RWPE2 (cell line): ENCODE results near the gene ABHD16B.
A peak's percentile ranks its signal among the peaks of the same experiment; 100 is the strongest.

Source experiments
- ATAC-seq: fragments of 200-7000 bp; cut with Tn5 transposase; 3 replicates; pipeline ENCODE4 v1.9.1; 2021; ENCODE audit warnings: low read depth
- DNase-seq: peaks from one replicate; pipeline ENCODE4 v3.0.0-alpha.2; 2020; ENCODE audit warnings: low spot score
- H3K27ac ChIP-seq: fragments of 450-650 bp; 2 replicates; pipeline ENCODE4 v1.5.1; 2017; ENCODE audit warnings: mild to moderate bottlenecking; ENCODE audit not compliant: poor library complexity, severe bottlenecking
- H3K27me3 ChIP-seq: fragments of 250-450 bp; sonication (Bioruptor Pico); 2 replicates; pipeline ENCODE4 v1.5.1; 2021; ENCODE audit warnings: mild to moderate bottlenecking, moderate library complexity; ENCODE audit not compliant: insufficient read depth, poor library complexity, severe bottlenecking
- H3K36me3 ChIP-seq: fragments of 250-450 bp; sonication (Bioruptor Pico); 2 replicates; pipeline ENCODE4 v1.5.1; 2020; ENCODE audit warnings: low read depth, mild to moderate bottlenecking, moderate library complexity
- H3K4me1 ChIP-seq: fragments of 250-450 bp; sonication (Bioruptor Pico); 2 replicates; pipeline ENCODE4 v1.5.1; 2021; ENCODE audit warnings: mild to moderate bottlenecking, moderate library complexity; ENCODE audit not compliant: insufficient read depth, poor library complexity, severe bottlenecking
- H3K4me3 ChIP-seq: fragments of 250-450 bp; sonication (Bioruptor Pico); 2 replicates; pipeline ENCODE4 v1.5.1; 2021; ENCODE audit warnings: mild to moderate bottlenecking, moderate library complexity; ENCODE audit not compliant: severe bottlenecking
- H3K9me3 ChIP-seq: fragments of 250-450 bp; sonication (Bioruptor Pico); 2 replicates; pipeline ENCODE4 v1.5.1; 2021; ENCODE audit warnings: mild to moderate bottlenecking, moderate library complexity; ENCODE audit not compliant: severe bottlenecking
- TF ChIP-seq, protein P1 (sequence below): fragments of 450-650 bp; IDR thresholded peaks from one replicate; pipeline ENCODE4 v1.5.1; 2017; ENCODE audit warnings: mild to moderate bottlenecking, moderate library complexity; ENCODE audit not compliant: poor library complexity, severe bottlenecking

Gene ABHD16B

DNA sequence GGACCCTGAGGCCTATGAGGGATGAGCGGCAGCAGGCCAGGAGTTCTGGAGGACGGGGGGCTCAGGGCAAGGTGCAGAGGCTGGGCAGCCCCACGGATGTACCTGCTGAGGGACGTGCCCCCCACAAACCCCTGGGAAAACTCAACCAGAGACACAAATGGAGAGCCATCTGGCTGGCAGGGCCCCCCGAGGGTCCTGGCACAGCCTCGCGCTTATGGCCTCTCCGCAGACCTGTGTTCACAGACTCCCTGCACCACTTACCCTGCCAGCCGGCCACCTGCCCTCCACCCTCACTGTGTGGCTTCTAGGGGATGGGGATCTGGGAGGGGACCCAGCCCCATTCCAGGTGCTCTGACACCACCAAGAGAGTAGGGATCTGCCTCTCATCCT, 26.8 kb upstream of the ABHD16B start:
- H3K4me1 ChIP-seq: peaks cover 7% of the 10 kb centered on the region
- no peak for ATAC-seq

DNA sequence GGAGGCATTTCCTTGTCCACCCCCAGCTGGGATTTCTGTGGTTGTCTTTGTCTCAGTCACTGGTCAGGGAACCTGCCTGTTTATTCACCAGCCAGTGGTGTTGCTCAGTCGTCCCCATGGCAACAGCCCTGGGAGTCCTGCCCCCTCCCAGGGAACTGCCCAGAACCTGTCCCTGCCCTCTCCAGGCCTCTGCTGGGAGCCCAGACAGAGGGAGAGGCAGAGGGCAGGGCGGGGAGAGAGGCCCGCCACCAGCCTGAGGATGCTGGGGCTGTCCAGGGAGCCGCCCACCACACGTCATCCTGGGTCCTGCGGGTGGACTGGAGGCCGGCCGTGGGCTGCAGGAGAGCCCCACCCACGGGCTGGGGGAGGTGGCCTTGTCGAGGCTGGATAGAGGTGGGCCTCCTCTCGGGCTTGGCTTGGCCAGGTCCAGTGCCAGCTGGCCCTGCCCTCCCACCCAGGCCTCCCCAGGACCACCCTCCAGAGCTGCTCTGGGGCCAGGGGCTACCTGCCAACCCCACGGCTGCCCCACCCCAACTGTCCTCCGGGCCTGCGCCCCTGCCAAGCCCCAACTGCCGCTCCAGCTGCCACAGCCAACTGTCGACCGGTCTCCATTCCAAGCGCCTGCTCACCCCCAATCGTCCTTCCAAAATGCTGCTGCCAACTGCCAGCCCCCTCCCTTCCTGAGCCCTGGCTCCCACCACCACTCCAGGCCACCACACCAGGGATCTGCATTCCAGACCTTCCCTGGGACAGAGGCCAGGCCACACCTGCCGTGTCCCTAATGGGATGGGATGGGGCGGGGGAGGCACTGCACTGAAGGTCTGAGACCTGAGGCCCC, 26.1 kb upstream of the ABHD16B start:
- DNase-seq: peak; percentile 98
- Histone ChIP-seq H3K4me3 (no peak overlapping the region), H3K27me3 (peaks cover 18% of the 10 kb centered on the region)

More for the DNA sequence above, 26.8 kb upstream of the ABHD16B start:
- TF ChIP-seq, protein P1, sequence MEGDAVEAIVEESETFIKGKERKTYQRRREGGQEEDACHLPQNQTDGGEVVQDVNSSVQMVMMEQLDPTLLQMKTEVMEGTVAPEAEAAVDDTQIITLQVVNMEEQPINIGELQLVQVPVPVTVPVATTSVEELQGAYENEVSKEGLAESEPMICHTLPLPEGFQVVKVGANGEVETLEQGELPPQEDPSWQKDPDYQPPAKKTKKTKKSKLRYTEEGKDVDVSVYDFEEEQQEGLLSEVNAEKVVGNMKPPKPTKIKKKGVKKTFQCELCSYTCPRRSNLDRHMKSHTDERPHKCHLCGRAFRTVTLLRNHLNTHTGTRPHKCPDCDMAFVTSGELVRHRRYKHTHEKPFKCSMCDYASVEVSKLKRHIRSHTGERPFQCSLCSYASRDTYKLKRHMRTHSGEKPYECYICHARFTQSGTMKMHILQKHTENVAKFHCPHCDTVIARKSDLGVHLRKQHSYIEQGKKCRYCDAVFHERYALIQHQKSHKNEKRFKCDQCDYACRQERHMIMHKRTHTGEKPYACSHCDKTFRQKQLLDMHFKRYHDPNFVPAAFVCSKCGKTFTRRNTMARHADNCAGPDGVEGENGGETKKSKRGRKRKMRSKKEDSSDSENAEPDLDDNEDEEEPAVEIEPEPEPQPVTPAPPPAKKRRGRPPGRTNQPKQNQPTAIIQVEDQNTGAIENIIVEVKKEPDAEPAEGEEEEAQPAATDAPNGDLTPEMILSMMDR: no peak
- Histone ChIP-seq H3K36me3 (no peaks in the 10 kb centered on the region), H3K27me3 (peaks cover 26% of the 10 kb centered on the region), H3K27ac (no peak overlapping the region), H3K4me3 (no peak overlapping the region), H3K9me3 (no peaks in the 10 kb centered on the region)
- no peak for DNase-seq

DNA sequence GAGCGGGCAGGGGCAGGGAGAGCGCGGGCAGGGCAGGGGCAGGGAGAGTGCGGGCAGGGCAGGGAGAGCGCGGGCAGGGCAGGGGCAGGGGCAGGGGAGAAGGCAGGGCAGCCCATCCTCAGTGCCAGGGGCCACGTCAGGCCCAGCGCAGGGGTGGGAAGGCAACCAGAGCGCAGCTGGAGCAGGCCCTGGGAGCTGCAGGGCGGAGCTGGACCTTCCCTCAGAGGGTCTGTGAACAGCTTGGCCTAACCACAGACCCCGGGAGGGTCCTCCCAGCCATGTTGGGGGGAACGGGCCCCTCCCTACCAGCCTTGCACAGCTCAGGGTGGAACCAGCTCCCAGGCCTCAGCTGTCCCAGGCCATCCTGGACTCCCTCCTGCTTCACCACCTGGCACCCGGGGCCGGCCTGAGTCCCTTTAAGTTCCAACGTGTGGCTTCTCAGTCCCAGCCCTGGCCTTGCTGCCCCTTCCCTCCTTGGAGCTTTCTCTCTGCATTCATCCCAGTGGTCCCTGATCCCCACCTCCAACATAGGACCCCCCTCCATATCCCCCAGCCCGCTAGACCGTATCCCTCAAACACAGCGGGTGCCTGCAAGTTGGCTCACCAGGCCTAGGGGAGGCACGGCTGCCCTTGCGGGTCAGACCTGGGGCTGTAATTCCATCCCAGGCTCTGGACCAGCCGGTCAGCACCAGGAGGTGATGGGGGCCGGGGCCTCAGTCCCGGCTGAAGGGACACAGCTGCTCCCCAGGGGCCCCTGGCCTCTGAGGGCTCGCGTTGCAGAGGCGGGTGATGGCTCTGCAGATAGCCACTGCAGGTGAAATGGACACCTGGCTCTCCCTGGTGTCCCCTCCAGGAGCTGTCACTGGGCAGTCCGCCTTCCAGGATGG, 24.6 kb upstream of the ABHD16B start:
- Histone ChIP-seq H3K9me3 (no peaks in the 10 kb centered on the region), H3K4me1 (peaks cover 3% of the 10 kb centered on the region), H3K4me3 (no peak overlapping the region), H3K27me3 (peaks cover 17% of the 10 kb centered on the region), H3K36me3 (no peaks in the 10 kb centered on the region), H3K27ac (no peak overlapping the region)
- ATAC-seq (peak; percentile 15; the same call in 2 of the 3 replicates), DNase-seq (peak; percentile 83)
- TF ChIP-seq, protein P1: no peak

More for the DNA sequence above, 26.1 kb upstream of the ABHD16B start:
- peak; percentile 87 for ATAC-seq
- H3K4me1 ChIP-seq: peaks cover 3% of the 10 kb centered on the region
- no peak overlapping the region for H3K27ac ChIP-seq
- TF ChIP-seq, protein P1: no peak
- no peaks in the 10 kb centered on the region for H3K36me3 ChIP-seq
- no peaks in the 10 kb centered on the region for H3K9me3 ChIP-seq

DNA sequence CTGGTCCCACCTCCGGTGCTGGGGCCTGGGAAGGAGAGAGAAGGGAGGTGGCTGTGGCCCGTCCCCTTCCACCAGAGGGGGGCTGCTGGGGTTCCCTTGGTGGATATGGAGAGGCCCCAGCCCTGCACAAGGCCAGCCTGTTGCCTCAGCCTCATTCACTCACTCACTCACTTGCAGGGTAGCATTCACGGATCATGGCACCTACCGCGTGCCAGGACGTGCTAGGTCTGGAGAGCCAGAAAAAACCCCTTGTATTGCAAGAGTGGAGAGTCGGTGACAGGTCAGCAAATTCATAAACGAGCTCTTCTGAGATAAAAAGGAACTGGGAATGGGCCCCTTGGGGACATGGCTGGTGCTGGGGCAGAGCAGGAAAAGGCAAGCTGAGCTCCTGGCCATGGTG, 23.8 kb upstream of the ABHD16B start:
- Histone ChIP-seq H3K27ac (no peak overlapping the region), H3K4me3 (no peak overlapping the region), H3K4me1 (peaks cover 3% of the 10 kb centered on the region), H3K36me3 (no peaks in the 10 kb centered on the region), H3K27me3 (peaks cover 9% of the 10 kb centered on the region), H3K9me3 (no peaks in the 10 kb centered on the region)
- DNase-seq: no peak
- TF ChIP-seq, protein P1: no peak
- ATAC-seq: peak; percentile 3; the same call in 2 of the 3 replicates
